Measurements from ENCODE around the gene RASD1. TPM values are rescaled to one million over a fixed set of nuclear protein-coding genes. Genes with fewer than 3 reads are reported as not detected.

The RASD1 gene
- total and polyA plus RNA-seq, 2 of the 4 experiments (the other 2 are of a cell fraction): 0.54 to 1.8 TPM

DNA sequence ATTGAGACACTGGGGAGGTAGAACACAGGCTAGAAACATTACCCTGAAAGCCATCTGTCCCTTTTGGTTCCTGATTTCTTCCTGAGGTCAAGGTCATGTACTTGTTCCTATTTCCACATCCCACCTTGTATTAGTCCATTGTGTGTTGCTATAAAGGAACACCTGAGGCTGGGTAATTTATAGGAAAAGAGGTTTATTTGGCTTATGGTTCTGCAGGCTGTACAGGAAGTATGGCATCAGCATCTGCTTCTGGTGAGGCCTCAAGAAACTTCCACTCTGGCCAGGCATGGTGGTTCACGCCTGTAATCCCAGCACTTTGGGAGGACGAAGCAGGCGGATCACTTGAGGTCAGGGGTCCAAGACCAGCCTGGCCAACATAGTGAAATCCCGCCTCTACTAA, 26.8 kb downstream of the RASD1 start:
- in situ Hi-C loops (cut with MboI; ENCODE audit: low sequenced_read_pairs): no loop called here
- no peak overlapping the region for H3K9ac ChIP-seq (ENCODE audit: low read depth, low read length)
- TF ChIP-seq POLR2A (IDR thresholded peaks at IDR 0.05; ENCODE audit: low read depth, low read length) (no peak), NFE2L2 (IDR thresholded peaks at IDR 0.05; ENCODE audit: low read depth, low read length) (no peak), MAFK (IDR thresholded peaks at IDR 0.05; ENCODE audit: low read depth, low read length) (no peak), CEBPB (IDR thresholded peaks at IDR 0.05; ENCODE audit: low read depth, low read length) (no peak), SMC3 (IDR thresholded peaks at IDR 0.05; ENCODE audit: low read depth, low read length) (no peak), CTCF (conservative IDR thresholded peaks at IDR 0.05; ENCODE audit: low read depth, low read length) (no peak), CHD1 (IDR thresholded peaks at IDR 0.05; ENCODE audit: low read depth, low read length) (no peak)
- H4K20me1 ChIP-seq (ENCODE audit: insufficient read depth, low read length): no peaks in the 10 kb centered on the region
- no peaks in the 10 kb centered on the region for H3K9me1 ChIP-seq (ENCODE audit: insufficient read depth, low read length)
- no peak overlapping the region for H3K4me2 ChIP-seq (ENCODE audit: low read depth, low read length)
- no peak overlapping the region for H3K27ac ChIP-seq (ENCODE audit: insufficient read depth, low read length)
- H2AK5ac ChIP-seq (ENCODE audit: low read depth, low read length): no peak overlapping the region
- dilution Hi-C loops (cut with HindIII; ENCODE audit: low sequenced_read_pairs, unreplicated experiment): no loop called here
- peaks cover 57% of the 10 kb centered on the region for H3K27me3 ChIP-seq (ENCODE audit: control insufficient read depth, insufficient read depth, low read length)
- H3K9me3 ChIP-seq (ENCODE audit: control insufficient read depth, insufficient read depth, low read length): no peaks in the 10 kb centered on the region
- H2BK20ac ChIP-seq (ENCODE audit: low read depth, low read length): no peak overlapping the region
- no peak overlapping the region for H2BK120ac ChIP-seq (ENCODE audit: low read depth, low read length)
- no peak overlapping the region for H3K56ac ChIP-seq (ENCODE audit: extremely low read depth, insufficient read depth, low read length)
- no peak overlapping the region for H3K23ac ChIP-seq (ENCODE audit: low read depth, low read length)
- H3K36me3 ChIP-seq (ENCODE audit: control insufficient read depth, insufficient read depth, low read length): no peaks in the 10 kb centered on the region
- CTCF ChIA-PET: no interaction called here
- no peak for ATAC-seq (ENCODE audit: low read depth)
- BruUV-seq (replicated peaks): no TSS peak
- H3K4me1 ChIP-seq (ENCODE audit: control insufficient read depth, insufficient read depth, low read length): peaks cover 3% of the 10 kb centered on the region; the same call in 1 of the 2 replicates
- no peak overlapping the region for H4K91ac ChIP-seq (ENCODE audit: insufficient read depth, low read depth, low read length)
- no peak for DNase-seq
- H2BK5ac ChIP-seq (ENCODE audit: low read depth, low read length, poor library complexity, severe bottlenecking): no peak overlapping the region
- POLR2A ChIA-PET (ENCODE audit: unreplicated experiment): no interaction called here
- H2AFZ ChIP-seq (replicated peaks; ENCODE audit: low read length, poor library complexity): no peak overlapping the region
- H3K14ac ChIP-seq (replicated peaks; ENCODE audit: low read depth, low read length): no peak overlapping the region
- intact Hi-C loops (cut with micrococcal nuclease): no loop called here
- no peak overlapping the region for H2AK9ac ChIP-seq (replicated peaks; ENCODE audit: low read depth, low read length, poor library complexity)
- no peak overlapping the region for H2BK15ac ChIP-seq (ENCODE audit: low read depth, low read length)
- no peak overlapping the region for H3K18ac ChIP-seq (ENCODE audit: low read depth, low read length)
- 100% methylated on average over 1 of the region's 4 CpGs; no CpG with 5 or more reads in 1 of the 2 experiments for WGBS, 2 experiments (ENCODE audit: extremely low coverage in 2 of 2, insufficient read length in 1 of 2)
- no peak overlapping the region for H4K8ac ChIP-seq (ENCODE audit: low read depth in 2 of 2, low read length in 2 of 2)
- H3K4ac ChIP-seq (ENCODE audit: low read depth, low read length): no peak overlapping the region
- no peak overlapping the region for H3K4me3 ChIP-seq (ENCODE audit: insufficient read depth, low read depth, low read length)
- no peak overlapping the region for H4K5ac ChIP-seq (ENCODE audit: low read depth, low read length)
- H3K79me1 ChIP-seq (ENCODE audit: low read depth in 1 of 2, low read length in 2 of 2): no peaks in the 10 kb centered on the region
